K562 (cell line): ENCODE data around the gene FOXM1. TPM values are rescaled to one million over a fixed set of nuclear protein-coding genes. Genes with fewer than 3 reads are reported as not detected.

Source experiments
- AFF4 ChIP-seq: sonication (generic); formaldehyde crosslinking; IDR thresholded peaks from 2 replicates; pipeline ENCODE4 v1.8.0; 2023; ENCODE audit warnings: mild to moderate bottlenecking, missing genetic modification reagents
- ATF7 ChIP-seq: fragments of 450-650 bp; IDR thresholded peaks from 2 replicates; pipeline ENCODE4 v1.7.1; 2014; ENCODE audit warnings: mild to moderate bottlenecking, moderate library complexity
- BCOR ChIP-seq: fragments of 450-650 bp; IDR thresholded peaks from 2 replicates; pipeline ENCODE4 v1.6.1; 2016
- BHLHE40 ChIP-seq: IDR thresholded peaks from 2 replicates; pipeline ENCODE4 v1.6.1; 2011; ENCODE audit warnings: low read length, improper control_type of control experiment
- HDAC8 ChIP-seq: fragments of 450-650 bp; IDR thresholded peaks from 2 replicates; pipeline ENCODE4 v1.6.1; 2016; ENCODE audit warnings: mild to moderate bottlenecking, missing genetic modification characterization, moderate library complexity, missing compliant biosample characterization
- HLTF ChIP-seq: fragments of 450-650 bp; IDR thresholded peaks from 2 replicates; pipeline ENCODE4 v1.6.1; 2016
- HSF4 ChIP-seq: fragments of 250-450 bp; sonication (Bioruptor Pico); IDR thresholded peaks from 2 replicates; pipeline ENCODE4 v2.1.2; 2022; ENCODE audit warnings: mild to moderate bottlenecking, moderate library complexity, borderline replicate concordance
- MAFG ChIP-seq: fragments of 450-650 bp; conservative IDR thresholded peaks from 2 replicates; pipeline ENCODE4 v1.6.1; 2016; ENCODE audit warnings: missing genetic modification characterization, missing compliant biosample characterization
- PPARD ChIP-seq: fragments of 250-450 bp; sonication (Bioruptor Pico); IDR thresholded peaks from 2 replicates; pipeline ENCODE4 v1.8.0; 2022; ENCODE audit warnings: inconsistent platforms, mild to moderate bottlenecking, moderate library complexity
- RBM25 ChIP-seq: fragments of 200-400 bp; formaldehyde crosslinking; IDR thresholded peaks from 2 replicates; pipeline ENCODE4 v1.6.1; 2018; ENCODE audit warnings: low read length, low read depth, moderate library complexity; ENCODE audit not compliant: severe bottlenecking
- ZC3H4 ChIP-seq: sonication (generic); formaldehyde crosslinking; IDR thresholded peaks from 2 replicates; pipeline ENCODE4 v1.9.0; 2021; ENCODE audit warnings: missing genetic modification reagents, borderline replicate concordance
- ZNF140 ChIP-seq: fragments of 250-450 bp; sonication (Bioruptor Pico); IDR thresholded peaks from 2 replicates; pipeline ENCODE4 v1.8.0; 2021; ENCODE audit warnings: moderate library complexity, mild to moderate bottlenecking, inconsistent platforms
- ZNF354B ChIP-seq: fragments of 250-450 bp; sonication (Bioruptor Pico); IDR thresholded peaks from 2 replicates; pipeline ENCODE4 v1.4.0; 2020
- ZNF444 ChIP-seq: fragments of 250-450 bp; sonication (Bioruptor Pico); IDR thresholded peaks from 2 replicates; pipeline ENCODE4 v1.4.0; 2020; ENCODE audit warnings: mild to moderate bottlenecking, moderate library complexity
- ZNF561 ChIP-seq: fragments of 450-650 bp; formaldehyde crosslinking; conservative IDR thresholded peaks from 2 replicates; pipeline ENCODE4 v1.4.0; 2020; ENCODE audit warnings: mild to moderate bottlenecking, moderate library complexity
- polyA plus RNA-seq, 8 experiments: library from polyadenylated mRNA; depleted of rRNA in 4 of 8; stranded (reverse) in 5 of 8; unstranded in 3 of 8; fragments of >200 nt; fragmentation: Nextera tagmentation in 2 of 8; fragmentation: Illumina TruSeq in 1 of 8; extraction: Ambion mirVana in 2 of 8; extraction: Trizol in 1 of 8; gene quantifications; 2 replicates each; pipeline versions ENCODE4 v1.2.1 to v1.2.3, GENCODE V29; 2011 to 2014; ENCODE audit warnings: inconsistent platforms in 1 of 8, missing spikeins in 1 of 8
- total RNA-seq, 7 experiments: library from RNA; depleted of rRNA in 6 of 7; stranded (reverse); fragments of >200 nt in 6 of 7; fragmentation: Illumina TruSeq in 2 of 7; extraction: Trizol in 2 of 7; gene quantifications; 2 replicates each; pipeline versions ENCODE4 v1.2.1 to v1.2.3, GENCODE V29; 2011 to 2021; ENCODE audit warnings: low replicate concordance in 1 of 7
- TF ChIP-seq, protein P1 (sequence below), 2 experiments: IDR thresholded peaks in 1 of 2; conservative IDR thresholded peaks in 1 of 2; 2 replicates each; pipeline ENCODE4 v1.6.1; 2016; ENCODE audit warnings: low read depth in 2 of 2, mild to moderate bottlenecking in 1 of 2, missing compliant biosample characterization in 1 of 2, missing genetic modification characterization in 1 of 2, moderate library complexity in 1 of 2
- TF ChIP-seq, protein P2 (sequence below): fragments of 450-650 bp; IDR thresholded peaks from 2 replicates; pipeline ENCODE4 v1.6.1; 2017; ENCODE audit warnings: mild to moderate bottlenecking, moderate library complexity
- TF ChIP-seq, protein P3 (sequence below): fragments of 450-650 bp; formaldehyde crosslinking; IDR thresholded peaks from 2 replicates; pipeline ENCODE4 v1.4.0; 2022; ENCODE audit warnings: missing genetic modification characterization

The FOXM1 gene
- total and polyA plus RNA-seq, 9 of the 15 experiments (the other 6 are each of a cell fraction or from before 2014, with no cell fraction given) = 8.9 to 46.9 (median 17.2) TPM

GRCh38 chr12:2812290-2813213 lies 64.4 kb downstream of the FOXM1 start, which contains the start of gene ITFG2 (continued):
- peak; percentile 58; the same call in 1 of the 2 replicates for TF ChIP-seq BCOR
- no peak for TF ChIP-seq HSF4
- TF ChIP-seq ZNF561 = no peak
- TF ChIP-seq RBM25 = peak; percentile 49
- peak; percentile 97 for TF ChIP-seq ATF7
- TF ChIP-seq HLTF = peak; percentile 68; the same call in 1 of the 2 replicates
- TF ChIP-seq AFF4 (CRISPR knock-in tag) = no peak
- TF ChIP-seq, protein P1, sequence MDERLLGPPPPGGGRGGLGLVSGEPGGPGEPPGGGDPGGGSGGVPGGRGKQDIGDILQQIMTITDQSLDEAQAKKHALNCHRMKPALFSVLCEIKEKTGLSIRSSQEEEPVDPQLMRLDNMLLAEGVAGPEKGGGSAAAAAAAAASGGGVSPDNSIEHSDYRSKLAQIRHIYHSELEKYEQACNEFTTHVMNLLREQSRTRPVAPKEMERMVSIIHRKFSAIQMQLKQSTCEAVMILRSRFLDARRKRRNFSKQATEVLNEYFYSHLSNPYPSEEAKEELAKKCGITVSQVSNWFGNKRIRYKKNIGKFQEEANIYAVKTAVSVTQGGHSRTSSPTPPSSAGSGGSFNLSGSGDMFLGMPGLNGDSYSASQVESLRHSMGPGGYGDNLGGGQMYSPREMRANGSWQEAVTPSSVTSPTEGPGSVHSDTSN (CRISPR knock-in tag; IDR thresholded peaks at IDR 0.05; ENCODE audit: low read depth) = peak; percentile 93
- TF ChIP-seq, protein P1 (tag; conservative IDR thresholded peaks at IDR 0.05; ENCODE audit: low read depth) = peak; percentile 99
- TF ChIP-seq, protein P2, sequence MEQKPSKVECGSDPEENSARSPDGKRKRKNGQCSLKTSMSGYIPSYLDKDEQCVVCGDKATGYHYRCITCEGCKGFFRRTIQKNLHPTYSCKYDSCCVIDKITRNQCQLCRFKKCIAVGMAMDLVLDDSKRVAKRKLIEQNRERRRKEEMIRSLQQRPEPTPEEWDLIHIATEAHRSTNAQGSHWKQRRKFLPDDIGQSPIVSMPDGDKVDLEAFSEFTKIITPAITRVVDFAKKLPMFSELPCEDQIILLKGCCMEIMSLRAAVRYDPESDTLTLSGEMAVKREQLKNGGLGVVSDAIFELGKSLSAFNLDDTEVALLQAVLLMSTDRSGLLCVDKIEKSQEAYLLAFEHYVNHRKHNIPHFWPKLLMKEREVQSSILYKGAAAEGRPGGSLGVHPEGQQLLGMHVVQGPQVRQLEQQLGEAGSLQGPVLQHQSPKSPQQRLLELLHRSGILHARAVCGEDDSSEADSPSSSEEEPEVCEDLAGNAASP = no peak
- TF ChIP-seq, protein P3, sequence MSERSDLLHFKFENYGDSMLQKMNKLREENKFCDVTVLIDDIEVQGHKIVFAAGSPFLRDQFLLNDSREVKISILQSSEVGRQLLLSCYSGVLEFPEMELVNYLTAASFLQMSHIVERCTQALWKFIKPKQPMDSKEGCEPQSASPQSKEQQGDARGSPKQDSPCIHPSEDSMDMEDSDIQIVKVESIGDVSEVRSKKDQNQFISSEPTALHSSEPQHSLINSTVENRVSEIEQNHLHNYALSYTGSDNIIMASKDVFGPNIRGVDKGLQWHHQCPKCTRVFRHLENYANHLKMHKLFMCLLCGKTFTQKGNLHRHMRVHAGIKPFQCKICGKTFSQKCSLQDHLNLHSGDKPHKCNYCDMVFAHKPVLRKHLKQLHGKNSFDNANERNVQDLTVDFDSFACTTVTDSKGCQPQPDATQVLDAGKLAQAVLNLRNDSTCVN = no peak
- TF ChIP-seq BHLHE40 = peak; percentile 99
- TF ChIP-seq ZNF354B (CRISPR knock-in tag) = no peak
- TF ChIP-seq ZNF140 (CRISPR knock-in tag) = no peak
- no peak for TF ChIP-seq PPARD (CRISPR knock-in tag)
- 0 out of 2 replicates have a peak, but pooled peaks have one; percentile 39 for TF ChIP-seq HDAC8 (tag)
- no peak for TF ChIP-seq ZNF444
- TF ChIP-seq MAFG (tag) = no peak
- no peak for TF ChIP-seq ZC3H4 (CRISPR knock-in tag)
